ENCODE results near the gene PRDX5. TPM values are rescaled to one million over a fixed set of nuclear protein-coding genes. Genes with fewer than 3 reads are reported as not detected.
A peak's percentile ranks its signal among the peaks of the same experiment; 100 is the strongest.
"Not testable (repeated sequence)": the region's sequence is repeated elsewhere in the genome, so short reads cannot be mapped to it uniquely, and the experiment has no call there.

The PRDX5 gene
- total RNA-seq, 2 experiments from 2014 or later = 156 to 164 TPM

GRCh38 chr11:64303109-64304031 lies 14.6 kb upstream of the PRDX5 start:
- ChIA-PET POLR2A (interaction anchor here (1.3 to 2.9 kb wide), 9 partner anchors 14 to 97 kb away, joined by 3 to 22 read pairs (median 5); partner anchors contain the start of genes BAD, FERMT3, FKBP2 and PPP1R14B), CTCF (interaction anchor here (1.0 to 5.8 kb wide), 25 partner anchors 12 to 304 kb away, joined by 3 to 106 read pairs (median 8); partner anchors contain the start of genes BAD, FERMT3, FKBP2 and GPR137)
- Mint-ChIP-seq H3K4me1 (ENCODE audit: low read depth) (peaks cover 34% of the 10 kb centered on the region), H3K27ac (no peak overlapping the region), H3K36me3 (peaks cover 8% of the 10 kb centered on the region), H3K9me3 (no peaks in the 10 kb centered on the region), H3K27me3 (peaks cover 29% of the 10 kb centered on the region), H3K4me3 (peak overlapping the region; percentile 80)
- intact Hi-C loops (cut with micrococcal nuclease) = loop anchor here (1.0 to 10.0 kb wide), 3 partner anchors 57 to 319 kb away; partner anchors contain the start of genes OTUB1 and PPP1R14B
- DNase-seq = no peak

GRCh38 chr11:64304032-64304315 lies 13.9 kb upstream of the PRDX5 start:
- CTCF ChIA-PET = interaction anchor here (0.8 to 5.8 kb wide), 24 partner anchors 12 to 304 kb away, joined by 3 to 106 read pairs (median 7); partner anchors contain the start of genes BAD, FERMT3, GPR137 and KCNK4
- Mint-ChIP-seq H3K4me1 (ENCODE audit: low read depth) (peaks cover 34% of the 10 kb centered on the region), H3K9me3 (no peaks in the 10 kb centered on the region), H3K27me3 (peaks cover 23% of the 10 kb centered on the region), H3K27ac (peak overlapping the region; percentile 94), H3K4me3 (peak overlapping the region; percentile 80), H3K36me3 (peaks cover 8% of the 10 kb centered on the region)
- POLR2A ChIA-PET = interaction anchor here (0.9 to 2.9 kb wide), 12 partner anchors 13 to 139 kb away, joined by 3 to 22 read pairs (median 5); partner anchors contain the start of genes BAD, FERMT3, FKBP2 and MACROD1
- DNase-seq = no peak
- intact Hi-C loops (cut with micrococcal nuclease) = loop anchor here (1.0 to 10.0 kb wide), 3 partner anchors 58 to 319 kb away; partner anchors contain the start of genes OTUB1 and PPP1R14B

- CTCF ChIA-PET = interaction anchor here (0.6 to 5.8 kb wide), 31 partner anchors 9 to 536 kb away, joined by 3 to 106 read pairs (median 7); partner anchors contain the start of genes BAD, FERMT3, FKBP2 and GPR137
- intact Hi-C loops (cut with micrococcal nuclease) = loop anchor here (1.0 to 10.0 kb wide), 10 partner anchors 13 to 320 kb away; partner anchors contain the start of genes FKBP2, GPR137, OTUB1 and PPP1R14B
- peaks cover 8% of the 10 kb centered on the region for H3K36me3 Mint-ChIP-seq
- H3K9me3 Mint-ChIP-seq = no peaks in the 10 kb centered on the region
- H3K4me1 Mint-ChIP-seq (ENCODE audit: low read depth) = peaks cover 34% of the 10 kb centered on the region
- DNase-seq = peak; percentile 97
- peak overlapping the region; percentile 80 for H3K4me3 Mint-ChIP-seq
- POLR2A ChIA-PET = interaction anchor here (0.7 to 2.9 kb wide), 16 partner anchors 11 to 139 kb away, joined by 3 to 22 read pairs (median 5); partner anchors contain the start of genes BAD, FERMT3, FKBP2 and MACROD1
- H3K27ac Mint-ChIP-seq = peak overlapping the region; percentile 94
- peaks cover 19% of the 10 kb centered on the region for H3K27me3 Mint-ChIP-seq
Observed at GRCh38 chr11:64304316-64305072, 13.4 kb upstream of the PRDX5 start.

GRCh38 chr11:64305075-64305690 lies 12.7 kb upstream of the PRDX5 start, which contains the start of gene ESRRA:
TSS of gene ESRRA (plus strand) at chr11:64305524. CDS start at chr11:64307180, 1,656 bp downstream.
- peaks cover 8% of the 10 kb centered on the region for H3K36me3 Mint-ChIP-seq
- intact Hi-C loops (cut with micrococcal nuclease) = loop anchor here (1.0 to 10.0 kb wide), 8 partner anchors 12 to 320 kb away; partner anchors contain the start of genes FKBP2, GPR137, OTUB1 and TRMT112

GRCh38 chr11:64305691-64306562 lies 12.0 kb upstream of the PRDX5 start:
- peak overlapping the region; percentile 90 for H3K27ac Mint-ChIP-seq
- H3K9me3 Mint-ChIP-seq = no peaks in the 10 kb centered on the region
- peaks cover 8% of the 10 kb centered on the region for H3K36me3 Mint-ChIP-seq
- POLR2A ChIA-PET = interaction anchor here (1.3 to 2.9 kb wide), 6 partner anchors 11 to 100 kb away, joined by 4 to 22 read pairs (median 10); partner anchors contain the start of genes FERMT3, PRDX5 and TRMT112
- H3K4me1 Mint-ChIP-seq (ENCODE audit: low read depth) = peaks cover 24% of the 10 kb centered on the region
- peaks cover 6% of the 10 kb centered on the region for H3K27me3 Mint-ChIP-seq
- peak; percentile 81 for DNase-seq
- intact Hi-C loops (cut with micrococcal nuclease) = loop anchor here (1.0 to 10.0 kb wide), 8 partner anchors 11 to 321 kb away; partner anchors contain the start of genes FKBP2, GPR137, OTUB1 and TRMT112
- peak overlapping the region; percentile 97 for H3K4me3 Mint-ChIP-seq
- CTCF ChIA-PET = interaction anchor here (1.5 to 5.8 kb wide), 8 partner anchors 12 to 63 kb away, joined by 4 to 74 read pairs (median 20); partner anchors contain the start of genes FKBP2, KCNK4, PPP1R14B and PRDX5

More at GRCh38 chr11:64305075-64305690, 12.7 kb upstream of the PRDX5 start, which contains the start of gene ESRRA:
- ChIA-PET POLR2A (interaction anchor here (0.7 to 2.9 kb wide), 13 partner anchors 12 to 99 kb away, joined by 3 to 22 read pairs (median 5); partner anchors contain the start of genes BAD, FERMT3, PPP1R14B and PRDX5), CTCF (interaction anchor here (1.0 to 5.8 kb wide), 25 partner anchors 8 to 466 kb away, joined by 3 to 106 read pairs (median 7); partner anchors contain the start of genes BAD, FERMT3, FKBP2 and GPR137)
- Mint-ChIP-seq H3K9me3 (no peaks in the 10 kb centered on the region), H3K27me3 (peaks cover 14% of the 10 kb centered on the region), H3K27ac (peak within 1 kb of the TSS; percentile 94), H3K4me3 (peak within 1 kb of the TSS; percentile 97), H3K4me1 (ENCODE audit: low read depth) (peaks cover 29% of the 10 kb centered on the region)
- DNase-seq = peak; percentile 99

GRCh38 chr11:64306563-64306875 lies 11.4 kb upstream of the PRDX5 start:
- DNase-seq = no peak
- intact Hi-C loops (cut with micrococcal nuclease) = loop anchor here (10.0 kb wide), 1 partner anchor 322 kb away; the partner anchor contains the start of gene OTUB1
- POLR2A ChIA-PET = interaction anchor here (2.9 kb wide), 1 partner anchor 11 kb away, joined by 15 read pairs; the partner anchor contains the start of genes PRDX5 and TRMT112
- Mint-ChIP-seq H3K4me1 (ENCODE audit: low read depth) (peaks cover 23% of the 10 kb centered on the region), H3K9me3 (no peaks in the 10 kb centered on the region), H3K36me3 (peaks cover 8% of the 10 kb centered on the region), H3K27me3 (peaks cover 5% of the 10 kb centered on the region), H3K27ac (peak overlapping the region; percentile 90), H3K4me3 (peak overlapping the region; percentile 97)
- CTCF ChIA-PET = interaction anchor here (1.5 to 2.9 kb wide), 2 partner anchors 11 to 25 kb away, joined by 4 to 14 read pairs; partner anchors contain the start of genes PRDX5 and TRMT112

GRCh38 chr11:64306876-64307622 lies 10.9 kb upstream of the PRDX5 start:
- CTCF ChIA-PET = interaction anchor here (1.5 to 2.9 kb wide), 2 partner anchors 10 to 25 kb away, joined by 4 to 14 read pairs; partner anchors contain the start of genes PRDX5 and TRMT112
- intact Hi-C loops (cut with micrococcal nuclease) = loop anchor here (10.0 kb wide), 1 partner anchor 322 kb away; the partner anchor contains the start of gene OTUB1
- H3K27me3 Mint-ChIP-seq = peaks cover under 1% of the 10 kb centered on the region

GRCh38 chr11:64307795-64308194 lies 10.1 kb upstream of the PRDX5 start:
- H3K9me3 Mint-ChIP-seq, H3K4me3 Mint-ChIP-seq, H3K27me3 Mint-ChIP-seq, DNase-seq, H3K27ac Mint-ChIP-seq, H3K36me3 Mint-ChIP-seq: not testable (repeated sequence)
- ChIA-PET CTCF (interaction anchor here (1.5 to 2.9 kb wide), 2 partner anchors 10 to 24 kb away, joined by 4 to 14 read pairs; partner anchors contain the start of genes PRDX5 and TRMT112), POLR2A (interaction anchor here (2.9 kb wide), 1 partner anchor 9 kb away, joined by 15 read pairs; the partner anchor contains the start of genes PRDX5 and TRMT112)
- peaks cover 28% of the 10 kb centered on the region for H3K4me1 Mint-ChIP-seq (ENCODE audit: low read depth)
- intact Hi-C loops (cut with micrococcal nuclease) = loop anchor here (10.0 kb wide), 1 partner anchor 323 kb away; the partner anchor contains the start of gene OTUB1

More at GRCh38 chr11:64306876-64307622, 10.9 kb upstream of the PRDX5 start:
- Mint-ChIP-seq H3K36me3 (peaks cover 8% of the 10 kb centered on the region), H3K4me3 (peak overlapping the region; percentile 97), H3K4me1 (ENCODE audit: low read depth) (peaks cover 23% of the 10 kb centered on the region), H3K27ac (no peak overlapping the region), H3K9me3 (no peaks in the 10 kb centered on the region)
- DNase-seq = no peak
- POLR2A ChIA-PET = interaction anchor here (2.9 kb wide), 1 partner anchor 10 kb away, joined by 15 read pairs; the partner anchor contains the start of genes PRDX5 and TRMT112

GRCh38 chr11:64312947-64313346 lies 5.0 kb upstream of the PRDX5 start:
- Mint-ChIP-seq H3K4me1 (ENCODE audit: low read depth) (peaks cover 28% of the 10 kb centered on the region), H3K36me3 (peaks cover 22% of the 10 kb centered on the region), H3K27me3 (no peaks in the 10 kb centered on the region), H3K9me3 (no peaks in the 10 kb centered on the region), H3K4me3 (no peak overlapping the region), H3K27ac (peak overlapping the region; percentile 67)
- ChIA-PET POLR2A (no interaction called here), CTCF (interaction anchor here (0.6 to 2.3 kb wide), 4 partner anchors 8 to 385 kb away, joined by 3 to 9 read pairs (median 4); partner anchors contain the start of gene ESRRA)
- no peak for DNase-seq
- intact Hi-C loops (cut with micrococcal nuclease) = loop anchor here (10.0 kb wide), 1 partner anchor 462 kb away; the partner anchor contains the start of gene SF1

All from activated CD4-positive, alpha-beta memory T cell treated with anti-CD3 and anti-CD28 coated beads for 36 hours (primary cell).